Transverse colon (tissue), 4 donors: Measurements from ENCODE around the gene IL7R.

Source experiments
- CTCF ChIP-seq, 5 experiments: fragments of 200-600 bp in 3 of 5; fragments of 450-650 bp in 2 of 5; sonication (generic) in 3 of 5; IDR thresholded peaks; 1 replicate in 2 of 5; 2 replicates in 3 of 5; pipeline ENCODE4 v1.5.1; 2016 to 2017; ENCODE audit warnings: antibody characterized with exemption in 5 of 5, inconsistent platforms in 3 of 5, mild to moderate bottlenecking in 2 of 5, moderate library complexity in 1 of 5
- EP300 ChIP-seq: sonication (generic); formaldehyde crosslinking; IDR thresholded peaks from one replicate; pipeline ENCODE4 v1.6.1; 2017; ENCODE audit warnings: antibody characterized with exemption, low read depth
- POLR2A ChIP-seq: fragments of 450-650 bp; IDR thresholded peaks from one replicate; pipeline ENCODE4 v1.6.1; 2016; ENCODE audit warnings: antibody characterized with exemption, mild to moderate bottlenecking, moderate library complexity
- POLR2AphosphoS5 ChIP-seq, 3 donors: sonication (generic); formaldehyde crosslinking; IDR thresholded peaks; one replicate each; pipeline ENCODE4 v1.6.1; 2016; ENCODE audit warnings: antibody characterized with exemption in 3 of 3

GRCh38 chr5:35887321-35888100 is 30.8 kb downstream of the IL7R start:
- TF ChIP-seq CTCF (IDR thresholded peaks at IDR 0.05), result no peak
- TF ChIP-seq POLR2AphosphoS5 (IDR thresholded peaks at IDR 0.05), result no peak
- no peak for TF ChIP-seq EP300
- TF ChIP-seq POLR2A, result no peak
